Activated naive CD8-positive, alpha-beta T cell treated with anti-CD3 and anti-CD28 coated beads, Interleukin-2, amount 10 ng/mL, durations not matched to agents 7 days and 5 days (primary cell): ENCODE data around the gene IL22. TPM values are rescaled to one million over a fixed set of nuclear protein-coding genes. Genes with fewer than 3 reads are reported as not detected.

Experiments
- ATAC-seq: fragments of 150-1000 bp; cut with Tn5 transposase; one replicate; pipeline ENCODE4 v1.10.0; 2021; ENCODE audit warnings: low read depth, moderate library complexity
- POLR2A ChIA-PET: fragments of 350-600 bp; sonication (Branson Sonifier 250); formaldehyde crosslinking; loops from one replicate; lab custom pipeline; 2021; ENCODE audit warnings: antibody characterized with exemption; lab: Charles Lee
- DNase-seq: peaks from one replicate; pipeline ENCODE4 v3.0.0; 2021
- H3K27ac Mint-ChIP-seq: one replicate; pipeline ENCODE4 v1.8.0; 2022; ENCODE audit warnings: mild to moderate bottlenecking, mixed read lengths
- H3K27me3 Mint-ChIP-seq: one replicate; pipeline ENCODE4 v1.8.0; 2022; ENCODE audit warnings: mild to moderate bottlenecking, moderate library complexity, mixed read lengths
- H3K36me3 Mint-ChIP-seq: one replicate; pipeline ENCODE4 v1.8.0; 2021; ENCODE audit warnings: mild to moderate bottlenecking, mixed read lengths
- H3K4me1 Mint-ChIP-seq: one replicate; pipeline ENCODE4 v1.8.0; 2021; ENCODE audit warnings: mixed read lengths
- H3K4me3 Mint-ChIP-seq: one replicate; pipeline ENCODE4 v1.8.0; 2022; ENCODE audit warnings: mild to moderate bottlenecking, moderate library complexity, mixed read lengths
- H3K9me3 Mint-ChIP-seq: one replicate; pipeline ENCODE4 v1.8.0; 2021; ENCODE audit warnings: mixed read lengths
- total RNA-seq, 2 experiments: library from RNA; stranded (reverse); gene quantifications; one replicate each; pipeline ENCODE4 v1.2.3, GENCODE V29; 2021

Gene IL22
- total RNA-seq, 2 experiments from 2014 or later: not detected

DNA sequence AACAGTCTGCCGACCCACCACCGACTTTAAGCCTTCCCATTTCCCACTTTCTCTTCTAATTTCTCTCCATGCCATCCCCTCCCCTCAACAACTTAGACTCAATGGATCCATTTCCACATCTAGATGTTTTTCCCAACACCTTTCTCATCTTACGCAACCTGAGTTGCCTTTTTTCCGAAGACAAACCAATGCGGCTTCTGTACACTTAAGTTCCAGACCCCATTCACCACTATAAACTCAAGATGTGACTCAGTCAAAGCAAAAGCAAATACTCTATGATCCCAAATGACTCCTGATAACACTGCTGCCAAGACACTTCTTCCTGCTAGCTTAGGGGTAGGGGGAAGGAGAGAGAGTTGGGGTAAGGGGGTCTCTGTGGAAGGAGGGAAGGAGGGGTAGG is 1.3 kb downstream of the IL22 start:
- H3K4me3 Mint-ChIP-seq: no peak overlapping the region
- DNase-seq: no peak
- ATAC-seq: no peak
- H3K4me1 Mint-ChIP-seq: peaks cover 1% of the 10 kb centered on the region
- H3K9me3 Mint-ChIP-seq: no peaks in the 10 kb centered on the region
- H3K27ac Mint-ChIP-seq: no peak overlapping the region
- peaks cover 27% of the 10 kb centered on the region for H3K27me3 Mint-ChIP-seq
- POLR2A ChIA-PET: no interaction called here
- H3K36me3 Mint-ChIP-seq: no peaks in the 10 kb centered on the region

DNA sequence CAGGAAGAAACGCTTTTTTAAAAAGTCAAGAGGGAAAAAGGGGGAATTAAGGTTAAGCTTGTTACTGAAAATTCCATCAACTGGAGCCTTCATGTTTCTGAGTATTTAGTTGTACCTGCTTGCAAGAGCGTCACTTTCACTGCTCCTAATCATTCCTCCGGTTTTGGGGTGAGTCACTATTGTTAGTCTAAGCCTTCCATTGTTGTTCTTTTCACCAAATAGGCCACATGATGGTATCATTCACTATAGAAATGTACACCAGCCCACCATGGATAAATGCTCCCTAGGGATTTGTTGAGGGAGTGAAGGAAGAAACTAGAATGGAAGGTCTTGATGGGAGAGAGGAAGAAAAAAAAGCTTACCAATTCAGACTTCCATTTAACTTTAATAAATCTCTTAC is 3.0 kb downstream of the IL22 start:
- peaks cover 23% of the 10 kb centered on the region for H3K27me3 Mint-ChIP-seq
- ATAC-seq (no peak), DNase-seq (no peak)
- no peaks in the 10 kb centered on the region for H3K36me3 Mint-ChIP-seq
- H3K27ac Mint-ChIP-seq: no peak overlapping the region
- H3K9me3 Mint-ChIP-seq: no peaks in the 10 kb centered on the region
- POLR2A ChIA-PET: no interaction called here
- peaks cover 1% of the 10 kb centered on the region for H3K4me1 Mint-ChIP-seq
- no peak overlapping the region for H3K4me3 Mint-ChIP-seq

DNA sequence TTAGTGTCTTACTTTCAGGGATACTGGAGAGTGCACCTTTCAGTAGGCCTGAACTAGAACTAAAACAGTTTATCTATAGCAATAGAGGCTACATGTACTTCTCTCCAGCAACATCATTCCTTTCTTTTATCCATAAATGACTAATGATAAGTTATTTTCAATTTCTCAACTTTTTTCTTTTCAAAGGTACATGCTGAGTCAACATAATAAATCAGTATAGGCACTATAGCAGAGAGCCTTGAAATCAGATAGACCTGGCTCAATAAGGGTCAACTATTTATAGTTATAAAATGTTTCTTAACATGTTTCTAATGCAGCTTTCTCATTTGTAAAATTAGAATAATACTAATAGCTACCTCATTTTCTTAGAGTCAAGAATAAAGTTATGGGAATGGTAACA is 5.6 kb downstream of the IL22 start:
- H3K4me3 Mint-ChIP-seq: no peak overlapping the region
- DNase-seq (no peak), ATAC-seq (no peak)
- peaks cover 20% of the 10 kb centered on the region for H3K27me3 Mint-ChIP-seq
- H3K27ac Mint-ChIP-seq: no peak overlapping the region
- peaks cover under 1% of the 10 kb centered on the region for H3K36me3 Mint-ChIP-seq
- POLR2A ChIA-PET: no interaction called here
- no peaks in the 10 kb centered on the region for H3K9me3 Mint-ChIP-seq
- H3K4me1 Mint-ChIP-seq: peaks cover under 1% of the 10 kb centered on the region

GRCh38 chr12:68246350-68246749 is 7.1 kb downstream of the IL22 start:
- H3K36me3 Mint-ChIP-seq: peaks cover 1% of the 10 kb centered on the region
- DNase-seq: no peak
- POLR2A ChIA-PET: no interaction called here
- ATAC-seq: no peak
- no peak overlapping the region for H3K4me3 Mint-ChIP-seq
- H3K27me3 Mint-ChIP-seq: peaks cover 16% of the 10 kb centered on the region
- H3K27ac Mint-ChIP-seq: no peak overlapping the region
- H3K4me1 Mint-ChIP-seq: peaks cover 5% of the 10 kb centered on the region
- no peaks in the 10 kb centered on the region for H3K9me3 Mint-ChIP-seq

- no peak for DNase-seq
- no peak for ATAC-seq
- no peaks in the 10 kb centered on the region for H3K9me3 Mint-ChIP-seq
- H3K4me3 Mint-ChIP-seq: no peak overlapping the region
- H3K4me1 Mint-ChIP-seq: peaks cover 14% of the 10 kb centered on the region
- POLR2A ChIA-PET: interaction anchor here (1.5 kb wide), 1 partner anchor 9 kb away, joined by 3 read pairs; no protein-coding TSS in a partner anchor
- H3K27ac Mint-ChIP-seq: no peak overlapping the region
- peaks cover 1% of the 10 kb centered on the region for H3K36me3 Mint-ChIP-seq
- H3K27me3 Mint-ChIP-seq: peaks cover 11% of the 10 kb centered on the region
Observed at GRCh38 chr12:68245180-68246021, 8.0 kb downstream of the IL22 start.

DNA sequence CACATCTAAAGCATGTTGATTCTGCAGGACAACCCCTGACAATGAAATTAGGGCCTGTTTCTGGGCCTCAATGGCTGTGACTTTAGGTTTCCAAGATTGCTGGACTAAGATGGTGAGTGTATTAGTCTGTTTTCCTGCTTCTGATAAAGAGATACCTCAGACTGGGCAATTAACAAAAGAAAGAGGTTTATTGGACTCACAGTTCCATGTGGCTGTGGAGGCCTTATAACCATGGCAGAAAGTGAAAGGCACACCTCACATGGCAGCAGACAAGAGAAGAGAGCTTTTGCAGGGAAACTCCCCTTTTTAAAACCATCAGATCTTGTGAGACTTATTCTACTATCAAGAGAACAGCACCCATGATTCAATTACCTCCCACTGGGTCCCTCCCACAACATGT is 10.6 kb downstream of the IL22 start:
- no peaks in the 10 kb centered on the region for H3K9me3 Mint-ChIP-seq
- H3K4me3 Mint-ChIP-seq: no peak overlapping the region
- ATAC-seq (no peak), DNase-seq (no peak)
- POLR2A ChIA-PET: no interaction called here
- H3K36me3 Mint-ChIP-seq: peaks cover 4% of the 10 kb centered on the region
- peaks cover 25% of the 10 kb centered on the region for H3K4me1 Mint-ChIP-seq
- H3K27me3 Mint-ChIP-seq: peaks cover 4% of the 10 kb centered on the region
- no peak overlapping the region for H3K27ac Mint-ChIP-seq

GRCh38 chr12:68240975-68241374 is 12.4 kb downstream of the IL22 start:
- POLR2A ChIA-PET: interaction anchor here (0.6 to 1.2 kb wide), 5 partner anchors 10 to 91 kb away, joined by 3 to 4 read pairs (median 3); partner anchors contain the start of genes IL22 and MDM1
- H3K4me1 Mint-ChIP-seq: peaks cover 37% of the 10 kb centered on the region
- H3K27ac Mint-ChIP-seq: peak overlapping the region; percentile 96
- no peaks in the 10 kb centered on the region for H3K27me3 Mint-ChIP-seq
- ATAC-seq (peak; percentile 98), DNase-seq (peak; percentile 45)
- peak overlapping the region; percentile 73 for H3K4me3 Mint-ChIP-seq
- peaks cover 5% of the 10 kb centered on the region for H3K36me3 Mint-ChIP-seq
- no peaks in the 10 kb centered on the region for H3K9me3 Mint-ChIP-seq

DNA sequence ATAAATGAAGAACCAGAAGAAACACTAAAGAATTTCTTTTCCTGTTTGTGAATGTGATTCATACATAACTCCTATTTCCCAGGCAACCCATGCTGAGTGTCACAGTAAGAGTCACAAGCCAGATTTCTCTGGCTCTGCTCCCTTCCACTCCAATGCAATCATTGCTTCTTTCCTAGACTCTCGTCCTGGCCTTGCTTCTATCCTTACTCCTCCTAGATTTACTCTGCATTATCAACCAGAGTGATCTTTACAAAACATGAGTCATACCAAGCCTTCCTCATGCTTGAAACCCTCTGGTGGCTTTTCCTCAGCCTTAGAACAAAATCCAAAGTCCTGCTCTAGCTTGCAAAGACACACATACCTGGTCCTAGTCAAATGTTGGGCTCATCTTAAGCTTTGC is 13.3 kb downstream of the IL22 start:
- Mint-ChIP-seq H3K27ac (peak overlapping the region; percentile 96), H3K27me3 (no peaks in the 10 kb centered on the region)

DNA sequence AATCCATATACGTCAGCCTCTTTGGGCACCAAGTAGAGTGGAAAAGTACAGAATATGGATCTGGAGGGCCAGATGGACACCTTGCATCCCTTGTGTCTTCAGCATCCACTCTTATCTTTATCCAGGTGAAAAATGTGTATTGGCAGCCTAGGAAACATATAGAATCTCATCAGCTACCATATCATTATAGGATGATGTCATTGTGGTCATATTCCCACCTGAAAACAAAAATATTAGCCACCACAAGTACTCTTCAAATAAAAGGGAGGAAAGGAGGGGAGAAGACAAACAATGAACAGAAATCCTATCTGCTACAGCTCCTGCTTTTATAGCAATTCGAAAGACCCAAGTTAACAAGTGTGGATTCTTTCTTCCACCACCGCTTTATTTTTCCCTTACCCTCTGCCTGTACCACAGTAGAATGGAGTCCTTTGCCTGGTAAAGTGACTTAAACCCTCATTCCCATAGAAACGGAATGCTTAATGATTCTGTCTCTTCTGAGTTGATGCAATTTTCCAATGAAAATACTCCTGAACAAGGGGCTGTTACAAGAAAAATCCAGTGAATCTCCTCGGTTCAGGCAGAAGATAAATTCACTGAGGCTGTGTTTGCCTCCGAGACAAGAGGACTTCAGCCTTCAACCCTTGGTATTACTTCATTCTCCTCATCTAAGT is 14.0 kb downstream of the IL22 start:
- Mint-ChIP-seq H3K9me3 (peaks cover 5% of the 10 kb centered on the region), H3K4me1 (peaks cover 46% of the 10 kb centered on the region), H3K27me3 (no peaks in the 10 kb centered on the region), H3K4me3 (no peak overlapping the region), H3K36me3 (peaks cover 8% of the 10 kb centered on the region), H3K27ac (peak overlapping the region; percentile 12)
- DNase-seq (no peak), ATAC-seq (no peak)
- POLR2A ChIA-PET: no interaction called here

More for the DNA sequence above, 13.3 kb downstream of the IL22 start:
- Mint-ChIP-seq H3K36me3 (peaks cover 8% of the 10 kb centered on the region), H3K9me3 (peaks cover 3% of the 10 kb centered on the region), H3K4me3 (peak overlapping the region; percentile 4), H3K4me1 (peaks cover 41% of the 10 kb centered on the region)
- POLR2A ChIA-PET: interaction anchor here (1.2 kb wide), 1 partner anchor 9 kb away, joined by 3 read pairs; no protein-coding TSS in a partner anchor
- ATAC-seq (no peak), DNase-seq (no peak)

- no peak for DNase-seq
- no peak for ATAC-seq
- no peaks in the 10 kb centered on the region for H3K27me3 Mint-ChIP-seq
- H3K36me3 Mint-ChIP-seq: peaks cover 7% of the 10 kb centered on the region
- peak overlapping the region; percentile 93 for H3K4me3 Mint-ChIP-seq
- H3K4me1 Mint-ChIP-seq: peaks cover 49% of the 10 kb centered on the region
- POLR2A ChIA-PET: no interaction called here
- peaks cover 5% of the 10 kb centered on the region for H3K9me3 Mint-ChIP-seq
- H3K27ac Mint-ChIP-seq: peak overlapping the region; percentile 95
Observed at GRCh38 chr12:68237619-68238018, 15.8 kb downstream of the IL22 start.

DNA sequence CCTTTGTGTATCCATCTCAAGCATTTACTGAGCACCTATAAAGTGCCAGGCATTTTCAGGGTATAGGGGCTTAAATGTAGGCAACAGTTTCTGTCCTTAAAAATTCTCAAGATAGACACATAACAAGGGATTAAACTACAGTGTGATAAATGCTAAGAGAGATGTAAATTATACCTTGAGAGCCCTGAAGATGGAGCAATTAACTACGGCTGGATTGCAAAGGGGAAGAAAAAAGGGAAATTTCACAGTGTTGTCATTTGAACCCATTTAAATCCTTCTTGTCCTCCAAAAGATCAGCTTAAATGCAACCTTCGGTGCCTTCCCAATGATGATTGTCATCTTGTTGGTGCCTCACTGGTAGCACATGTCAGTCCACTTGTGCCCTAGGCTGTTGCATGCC is 16.3 kb downstream of the IL22 start:
- ATAC-seq: no peak
- POLR2A ChIA-PET: interaction anchor here (0.6 to 1.5 kb wide), 5 partner anchors 8 to 126 kb away, joined by 3 to 4 read pairs (median 3); partner anchors contain the start of gene MDM1
- Mint-ChIP-seq H3K9me3 (peaks cover 5% of the 10 kb centered on the region), H3K27ac (peak overlapping the region; percentile 95), H3K4me1 (peaks cover 49% of the 10 kb centered on the region), H3K27me3 (no peaks in the 10 kb centered on the region), H3K4me3 (peak overlapping the region; percentile 93), H3K36me3 (peaks cover 7% of the 10 kb centered on the region)
- no peak for DNase-seq

GRCh38 chr12:68236421-68237059 is 16.9 kb downstream of the IL22 start:
- H3K27ac Mint-ChIP-seq: peak overlapping the region; percentile 95
- H3K4me1 Mint-ChIP-seq: peaks cover 47% of the 10 kb centered on the region
- POLR2A ChIA-PET: interaction anchor here (0.6 to 1.5 kb wide), 6 partner anchors 9 to 126 kb away, joined by 3 to 4 read pairs (median 3); partner anchors contain the start of gene MDM1
- H3K4me3 Mint-ChIP-seq: peak overlapping the region; percentile 93
- H3K36me3 Mint-ChIP-seq: peaks cover 7% of the 10 kb centered on the region
- DNase-seq (peak; percentile 44), ATAC-seq (peak; percentile 66)
- no peaks in the 10 kb centered on the region for H3K27me3 Mint-ChIP-seq
- H3K9me3 Mint-ChIP-seq: peaks cover 5% of the 10 kb centered on the region

DNA sequence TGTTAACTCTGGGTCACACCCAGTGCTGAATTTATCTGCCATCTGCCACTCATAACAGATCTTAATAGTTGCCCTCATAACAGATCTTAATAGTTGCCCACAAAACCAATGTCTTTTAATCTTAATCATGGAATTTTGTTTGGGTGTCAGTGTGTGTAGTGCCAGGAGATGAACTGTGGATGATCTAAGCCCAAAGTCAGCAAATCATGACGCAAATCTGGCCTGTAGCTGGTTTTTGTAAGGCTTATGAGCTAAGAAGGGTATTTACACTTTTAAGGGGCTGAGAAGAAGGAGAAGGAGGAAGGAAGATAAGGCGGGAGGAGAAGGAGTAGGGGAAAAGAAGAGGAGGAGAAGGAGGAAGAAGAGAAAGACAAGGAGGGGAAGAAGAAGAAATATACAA is 17.8 kb downstream of the IL22 start:
- no peaks in the 10 kb centered on the region for H3K27me3 Mint-ChIP-seq

More for the DNA sequence above, 17.8 kb downstream of the IL22 start:
- POLR2A ChIA-PET: interaction anchor here (1.2 to 1.5 kb wide), 3 partner anchors 38 to 96 kb away, joined by 3 to 4 read pairs (median 3); partner anchors contain the start of gene MDM1
- Mint-ChIP-seq H3K4me1 (peaks cover 42% of the 10 kb centered on the region), H3K9me3 (peaks cover 5% of the 10 kb centered on the region), H3K36me3 (peaks cover 7% of the 10 kb centered on the region), H3K27ac (peak overlapping the region; percentile 95), H3K4me3 (peak overlapping the region; percentile 15)
- ATAC-seq (no peak), DNase-seq (no peak)
